A673 (cell line): ENCODE results near the gene JMJD7. TPM values are rescaled to one million over a fixed set of nuclear protein-coding genes. Genes with fewer than 3 reads are reported as not detected.

Source experiments
- Bru-seq: library from RNA; stranded (reverse); fragments of 400-500 nt; gene quantifications from one replicate; lab custom pipeline; 2021; lab: Mats Ljungman, UMichigan
- BruChase-seq, 2 experiments: library from RNA; stranded (reverse); fragments of 400-500 nt; gene quantifications; one replicate each; lab custom pipeline; 2021; lab: Mats Ljungman, UMichigan
- BruUV-seq: library from RNA; stranded (reverse); fragments of 400-500 nt; replicated peaks from 2 replicates; lab custom pipeline; 2021; lab: Mats Ljungman, UMichigan
- CTCF ChIA-PET: fragments of 300-600 bp; sonication (Branson Sonifier 250); formaldehyde crosslinking; loops from one replicate; lab custom pipeline; 2022; ENCODE audit warnings: antibody characterized with exemption; lab: Charles Lee
- POLR2A ChIA-PET: fragments of 300-600 bp; sonication (Branson Sonifier 250); formaldehyde crosslinking; loops from one replicate; lab custom pipeline; 2022; ENCODE audit warnings: antibody characterized with exemption; ENCODE audit not compliant: low non-redundant PET; lab: Charles Lee
- DNase-seq: peaks from one replicate; pipeline ENCODE4 v3.0.0-alpha.2; 2015; ENCODE audit warnings: low spot score
- H3K27ac ChIP-seq: fragments of 200-600 bp; sonication (generic); 2 replicates; pipeline ENCODE4 v1.5.1; 2016; ENCODE audit warnings: mixed run types, low read depth, mild to moderate bottlenecking, mixed read lengths, antibody characterized with exemption, low read length; ENCODE audit not compliant: poor library complexity, severe bottlenecking
- H3K27me3 ChIP-seq: fragments of 200-600 bp; sonication (generic); replicated peaks from 2 replicates; pipeline ENCODE4 v1.6.1; 2017; ENCODE audit warnings: mixed run types, low read depth, mild to moderate bottlenecking, mixed read lengths, antibody characterized with exemption, low read length; ENCODE audit not compliant: insufficient read depth, poor library complexity
- H3K36me3 ChIP-seq: fragments of 200-600 bp; sonication (generic); 2 replicates; pipeline ENCODE4 v1.6.1; 2016; ENCODE audit warnings: mixed run types, mild to moderate bottlenecking, mixed read lengths, antibody characterized with exemption, low read length; ENCODE audit not compliant: insufficient read depth, poor library complexity, severe bottlenecking
- H3K4me1 ChIP-seq: fragments of 200-600 bp; sonication (generic); 2 replicates; pipeline ENCODE4 v1.6.1; 2017; ENCODE audit warnings: mixed run types, mild to moderate bottlenecking, mixed read lengths, antibody characterized with exemption, low read length; ENCODE audit not compliant: insufficient read depth, poor library complexity, severe bottlenecking
- H3K4me3 ChIP-seq: fragments of 200-600 bp; sonication (generic); 2 replicates; pipeline ENCODE4 v1.5.1; 2016; ENCODE audit warnings: low read depth, mixed run types, mild to moderate bottlenecking, mixed read lengths, low read length; ENCODE audit not compliant: poor library complexity, severe bottlenecking
- H3K9me3 ChIP-seq: fragments of 200-600 bp; sonication (generic); 2 replicates; pipeline ENCODE4 v1.6.1; 2016; ENCODE audit warnings: mixed run types, low read depth, mild to moderate bottlenecking, mixed read lengths, antibody characterized with exemption, low read length; ENCODE audit not compliant: poor library complexity, severe bottlenecking
- EZH2 ChIP-seq: fragments of 200-600 bp; sonication (generic); IDR thresholded peaks from 2 replicates; pipeline ENCODE4 v1.6.1; 2017; ENCODE audit warnings: borderline replicate concordance, low read depth, mild to moderate bottlenecking, mixed read lengths, antibody characterized with exemption, low read length; ENCODE audit not compliant: poor library complexity, severe bottlenecking
- intact Hi-C: fragments of 100-400 bp; cut with micrococcal nuclease; formaldehyde crosslinking; loops from one replicate; pipeline ENCODE4 v1.10.0; 2022; ENCODE audit not compliant: unreplicated experiment
- long read RNA-seq: library from polyadenylated mRNA; stranded (forward); transcript quantifications from one replicate; pipeline ENCODE4 v2.0.0, GENCODE V29; 2022
- total RNA-seq: library from RNA; stranded (reverse); gene quantifications from 2 replicates; pipeline ENCODE4 v1.2.3, GENCODE V29; 2021
- TF ChIP-seq, protein P1 (sequence below): fragments of 300-800, 200-600 bp; sonication (generic); conservative IDR thresholded peaks from 2 replicates; pipeline ENCODE4 v1.5.1; 2017; ENCODE audit warnings: low read depth, mild to moderate bottlenecking, antibody characterized with exemption, low read length, moderate library complexity, mixed read lengths

Gene JMJD7
- 18.3 and 18.8 TPM in 2 replicates for total RNA-seq
- Bru-seq, nascent RNA = percentile 59 among the genes with signal in this experiment
- percentile 60 among the genes with signal in this experiment for BruChase-seq, experiment 1, labeled RNA remaining after a 2-hour chase
- BruChase-seq, experiment 2, labeled RNA remaining after a 6-hour chase = percentile 73 among the genes with signal in this experiment
- long read RNA-seq, transcript JMJD7-201 (8 exons, 1,416 nt) = major isoform, 7 of 14 reads
- long read RNA-seq, partial matches to known transcripts = 6 of 14 reads
- long read RNA-seq, other reads (novel, unspliced or antisense) = 0 of 14 reads

DNA sequence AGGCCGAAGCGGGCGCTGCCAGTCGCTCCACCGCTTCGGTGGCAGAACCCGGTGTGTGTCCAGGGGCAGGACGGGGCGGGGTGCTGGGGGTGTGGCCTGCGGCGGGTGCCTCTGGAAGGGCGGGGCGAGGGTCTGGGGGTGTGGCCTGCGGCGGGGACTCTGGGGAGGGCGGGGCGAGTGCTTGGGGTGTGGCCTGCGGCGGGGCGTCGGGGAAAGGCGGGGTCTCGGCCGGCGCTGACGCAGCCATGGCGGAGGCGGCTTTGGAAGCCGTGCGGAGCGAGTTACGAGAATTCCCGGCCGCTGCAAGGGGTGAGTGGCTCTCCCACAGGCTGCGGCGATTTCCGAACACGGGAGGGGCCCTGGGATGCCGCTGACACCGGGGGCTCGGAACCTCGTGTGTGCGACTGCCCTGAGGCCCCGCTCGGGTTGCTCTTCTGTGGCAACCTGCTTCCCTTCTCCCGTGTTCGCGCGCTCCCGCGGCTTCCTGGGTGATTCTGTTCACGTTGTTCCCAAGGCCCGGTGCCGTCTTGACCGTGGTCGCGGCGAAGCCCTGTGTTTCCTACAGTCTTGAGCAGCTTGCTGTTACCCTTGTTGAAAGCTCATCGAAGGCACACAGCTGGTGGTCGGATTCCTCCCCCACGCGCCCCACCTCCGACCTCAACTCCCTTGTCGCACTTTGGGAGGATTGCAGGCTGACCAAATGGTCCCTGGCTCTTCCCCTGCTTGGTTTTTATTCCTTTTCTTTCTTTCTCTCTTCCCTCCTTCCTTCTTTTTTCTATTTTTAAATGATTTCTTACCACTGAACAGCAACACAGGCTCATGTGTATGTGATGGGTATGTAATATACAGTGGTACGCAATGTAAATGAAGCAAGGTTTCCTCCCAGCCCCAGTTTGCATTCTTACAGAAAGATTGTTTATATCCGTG is at the start of gene JMJD7:
Gene JMJD7, plus strand, starts transcription at position 213 of the 927 bp plus-strand sequence. Its CDS starts 33 bp downstream, at position 246.
- Histone ChIP-seq H3K36me3 (peaks cover 11% of the 10 kb centered on the region), H3K4me1 (peaks cover 5% of the 10 kb centered on the region), H3K27ac (peak within 1 kb of the TSS; percentile 83), H3K27me3 (no peaks in the 10 kb centered on the region), H3K4me3 (peak within 1 kb of the TSS; percentile 88), H3K9me3 (no peaks in the 10 kb centered on the region)
- intact Hi-C loops = no loop called here
- POLR2A ChIA-PET = interaction anchor here (0.6 kb wide), 1 partner anchor 140 kb away, joined by 3 read pairs; no protein-coding TSS in a partner anchor
- CTCF ChIA-PET = no interaction called here
- no TSS peak for BruUV-seq
- TF ChIP-seq, protein P1, sequence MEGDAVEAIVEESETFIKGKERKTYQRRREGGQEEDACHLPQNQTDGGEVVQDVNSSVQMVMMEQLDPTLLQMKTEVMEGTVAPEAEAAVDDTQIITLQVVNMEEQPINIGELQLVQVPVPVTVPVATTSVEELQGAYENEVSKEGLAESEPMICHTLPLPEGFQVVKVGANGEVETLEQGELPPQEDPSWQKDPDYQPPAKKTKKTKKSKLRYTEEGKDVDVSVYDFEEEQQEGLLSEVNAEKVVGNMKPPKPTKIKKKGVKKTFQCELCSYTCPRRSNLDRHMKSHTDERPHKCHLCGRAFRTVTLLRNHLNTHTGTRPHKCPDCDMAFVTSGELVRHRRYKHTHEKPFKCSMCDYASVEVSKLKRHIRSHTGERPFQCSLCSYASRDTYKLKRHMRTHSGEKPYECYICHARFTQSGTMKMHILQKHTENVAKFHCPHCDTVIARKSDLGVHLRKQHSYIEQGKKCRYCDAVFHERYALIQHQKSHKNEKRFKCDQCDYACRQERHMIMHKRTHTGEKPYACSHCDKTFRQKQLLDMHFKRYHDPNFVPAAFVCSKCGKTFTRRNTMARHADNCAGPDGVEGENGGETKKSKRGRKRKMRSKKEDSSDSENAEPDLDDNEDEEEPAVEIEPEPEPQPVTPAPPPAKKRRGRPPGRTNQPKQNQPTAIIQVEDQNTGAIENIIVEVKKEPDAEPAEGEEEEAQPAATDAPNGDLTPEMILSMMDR = no peak
- peak; percentile 91 for DNase-seq

DNA sequence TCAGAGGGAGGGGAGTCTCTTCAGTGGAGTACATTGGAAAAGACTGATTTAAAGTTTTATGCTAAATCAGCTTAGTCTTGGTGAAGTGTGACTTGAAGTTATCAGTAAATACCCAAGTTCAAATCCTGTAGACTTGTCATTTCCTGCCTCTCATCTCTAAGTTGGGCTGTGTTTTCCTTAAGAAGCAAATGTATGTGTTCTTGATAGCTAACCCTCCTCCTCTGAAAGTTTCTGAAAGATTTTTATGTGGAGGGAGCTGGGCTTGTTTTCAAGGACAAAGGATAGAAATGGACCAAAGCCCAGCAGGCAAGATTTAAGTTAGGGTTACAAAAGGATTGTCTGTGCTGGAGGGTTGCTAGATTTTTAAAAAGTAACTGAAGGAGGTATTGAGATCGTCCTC is 49.4 kb upstream of the JMJD7 start:
- CTCF ChIA-PET = no interaction called here
- Histone ChIP-seq H3K9me3 (no peaks in the 10 kb centered on the region), H3K27ac (no peak overlapping the region), H3K36me3 (no peaks in the 10 kb centered on the region), H3K4me1 (peaks cover 28% of the 10 kb centered on the region), H3K4me3 (no peak overlapping the region), H3K27me3 (no peaks in the 10 kb centered on the region)
- POLR2A ChIA-PET = interaction anchor here (0.5 kb wide), 1 partner anchor 140 kb away, joined by 4 read pairs; no protein-coding TSS in a partner anchor
- no peak for DNase-seq
- TSS peak; percentile 3 for BruUV-seq
- intact Hi-C loops = no loop called here
- TF ChIP-seq, protein P1 = no peak
- no peak for TF ChIP-seq EZH2

DNA sequence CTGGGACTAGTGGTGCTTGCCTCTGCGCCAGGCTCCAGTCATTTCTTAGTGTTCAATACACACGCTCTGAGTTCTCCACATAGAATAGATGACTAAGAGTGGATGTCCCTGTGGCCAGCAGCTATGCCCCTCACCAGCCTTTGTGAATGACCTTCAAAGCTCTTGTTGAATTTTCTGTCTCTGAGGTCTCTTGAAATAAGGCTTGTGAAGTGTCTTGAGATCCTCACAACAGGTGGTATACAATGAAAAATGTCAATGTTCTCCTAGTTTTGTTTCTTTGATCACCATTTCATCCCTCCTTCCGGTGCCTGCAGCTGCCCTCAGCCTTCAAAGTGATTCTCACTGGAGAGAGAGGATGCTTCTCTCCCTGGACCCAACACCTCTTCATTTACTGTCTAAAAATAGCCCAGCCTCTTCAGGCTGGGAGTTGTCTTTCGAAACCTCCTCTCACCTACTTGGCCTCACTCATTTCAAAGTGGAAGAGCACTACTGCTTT is 48.2 kb upstream of the JMJD7 start:
- Histone ChIP-seq H3K27ac (no peak overlapping the region), H3K36me3 (no peaks in the 10 kb centered on the region), H3K27me3 (no peaks in the 10 kb centered on the region), H3K4me1 (peaks cover 24% of the 10 kb centered on the region), H3K4me3 (no peak overlapping the region), H3K9me3 (no peaks in the 10 kb centered on the region)
- DNase-seq = no peak
- CTCF ChIA-PET = interaction anchor here (0.5 kb wide), 1 partner anchor 341 kb away, joined by 3 read pairs; no protein-coding TSS in a partner anchor
- intact Hi-C loops = no loop called here
- no TSS peak for BruUV-seq
- TF ChIP-seq, protein P1 = no peak
- TF ChIP-seq EZH2 = no peak
- POLR2A ChIA-PET = no interaction called here
